Lower leg skin (tissue), 3 donors: ENCODE measurements around the gene KIF3B.

ENCODE experiments used
- POLR2A ChIP-seq, 2 donors: fragments of 450-650 bp; IDR thresholded peaks; one replicate each; pipeline ENCODE4 v1.6.1; 2016 to 2017; ENCODE audit warnings: antibody characterized with exemption in 2 of 2, mild to moderate bottlenecking in 1 of 2, moderate library complexity in 1 of 2
- TF ChIP-seq, protein P1 (sequence below), 3 donors: fragments of 450-650 bp; IDR thresholded peaks; one replicate each; pipeline ENCODE4 v1.5.1; 2016; ENCODE audit warnings: antibody characterized with exemption in 3 of 3, mild to moderate bottlenecking in 3 of 3, moderate library complexity in 2 of 3

GRCh38 chr20:32274359-32274758 lies 3.1 kb upstream of the KIF3B start:
- TF ChIP-seq, protein P1, sequence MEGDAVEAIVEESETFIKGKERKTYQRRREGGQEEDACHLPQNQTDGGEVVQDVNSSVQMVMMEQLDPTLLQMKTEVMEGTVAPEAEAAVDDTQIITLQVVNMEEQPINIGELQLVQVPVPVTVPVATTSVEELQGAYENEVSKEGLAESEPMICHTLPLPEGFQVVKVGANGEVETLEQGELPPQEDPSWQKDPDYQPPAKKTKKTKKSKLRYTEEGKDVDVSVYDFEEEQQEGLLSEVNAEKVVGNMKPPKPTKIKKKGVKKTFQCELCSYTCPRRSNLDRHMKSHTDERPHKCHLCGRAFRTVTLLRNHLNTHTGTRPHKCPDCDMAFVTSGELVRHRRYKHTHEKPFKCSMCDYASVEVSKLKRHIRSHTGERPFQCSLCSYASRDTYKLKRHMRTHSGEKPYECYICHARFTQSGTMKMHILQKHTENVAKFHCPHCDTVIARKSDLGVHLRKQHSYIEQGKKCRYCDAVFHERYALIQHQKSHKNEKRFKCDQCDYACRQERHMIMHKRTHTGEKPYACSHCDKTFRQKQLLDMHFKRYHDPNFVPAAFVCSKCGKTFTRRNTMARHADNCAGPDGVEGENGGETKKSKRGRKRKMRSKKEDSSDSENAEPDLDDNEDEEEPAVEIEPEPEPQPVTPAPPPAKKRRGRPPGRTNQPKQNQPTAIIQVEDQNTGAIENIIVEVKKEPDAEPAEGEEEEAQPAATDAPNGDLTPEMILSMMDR (IDR thresholded peaks at IDR 0.05) = no peak
- no peak for TF ChIP-seq POLR2A (IDR thresholded peaks at IDR 0.05)
